GM13976 (cell line): ENCODE data around the gene PCDH10.

ENCODE experiments used
- DNase-seq: peaks from one replicate; pipeline ENCODE4 v3.0.0; 2012; ENCODE audit warnings: low spot score
- in situ Hi-C: fragments of 300-500 bp; cut with MboI; formaldehyde crosslinking; loops from one replicate; pipeline ENCODE4 v1.12.0; 2022; ENCODE audit warnings: low sequenced_read_pairs, mixed read lengths, inconsistent platforms; ENCODE audit not compliant: unreplicated experiment
- TF ChIP-seq, protein P1 (sequence below): IDR thresholded peaks from 2 replicates; pipeline ENCODE4 v1.5.1; 2012; ENCODE audit warnings: borderline replicate concordance, mild to moderate bottlenecking; ENCODE audit not compliant: insufficient read depth; ENCODE audit errors: extremely low read depth, missing control alignments, control extremely low read depth

The PCDH10 gene

DNA sequence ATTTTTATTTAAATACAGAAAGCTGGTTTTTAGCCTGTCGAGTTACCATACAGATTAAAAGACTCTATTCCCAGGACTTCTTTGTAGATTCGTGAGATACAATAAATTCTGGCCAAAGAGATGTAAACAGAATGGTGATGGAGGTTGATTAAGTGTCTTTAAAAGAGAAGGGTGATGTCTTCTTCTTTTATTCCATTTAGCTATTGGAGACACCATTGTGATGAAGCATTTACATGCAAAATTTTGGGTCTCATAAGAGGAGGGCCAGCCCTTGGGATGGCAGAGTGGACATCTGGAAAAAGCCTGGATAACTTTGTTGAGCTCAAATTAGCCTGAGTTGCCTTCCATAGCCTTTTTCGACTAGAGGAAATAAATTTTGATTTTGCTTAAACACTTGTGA lies 21.6 kb upstream of the PCDH10 start:
- no peak for DNase-seq
- in situ Hi-C loops, result no loop called here

GRCh38 chr4:133129237-133129636 lies 19.9 kb upstream of the PCDH10 start:
- DNase-seq, result no peak
- TF ChIP-seq, protein P1, sequence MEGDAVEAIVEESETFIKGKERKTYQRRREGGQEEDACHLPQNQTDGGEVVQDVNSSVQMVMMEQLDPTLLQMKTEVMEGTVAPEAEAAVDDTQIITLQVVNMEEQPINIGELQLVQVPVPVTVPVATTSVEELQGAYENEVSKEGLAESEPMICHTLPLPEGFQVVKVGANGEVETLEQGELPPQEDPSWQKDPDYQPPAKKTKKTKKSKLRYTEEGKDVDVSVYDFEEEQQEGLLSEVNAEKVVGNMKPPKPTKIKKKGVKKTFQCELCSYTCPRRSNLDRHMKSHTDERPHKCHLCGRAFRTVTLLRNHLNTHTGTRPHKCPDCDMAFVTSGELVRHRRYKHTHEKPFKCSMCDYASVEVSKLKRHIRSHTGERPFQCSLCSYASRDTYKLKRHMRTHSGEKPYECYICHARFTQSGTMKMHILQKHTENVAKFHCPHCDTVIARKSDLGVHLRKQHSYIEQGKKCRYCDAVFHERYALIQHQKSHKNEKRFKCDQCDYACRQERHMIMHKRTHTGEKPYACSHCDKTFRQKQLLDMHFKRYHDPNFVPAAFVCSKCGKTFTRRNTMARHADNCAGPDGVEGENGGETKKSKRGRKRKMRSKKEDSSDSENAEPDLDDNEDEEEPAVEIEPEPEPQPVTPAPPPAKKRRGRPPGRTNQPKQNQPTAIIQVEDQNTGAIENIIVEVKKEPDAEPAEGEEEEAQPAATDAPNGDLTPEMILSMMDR, result no peak
- in situ Hi-C loops, result no loop called here

More for the DNA sequence above, 21.6 kb upstream of the PCDH10 start:
- TF ChIP-seq, protein P1, result no peak

DNA sequence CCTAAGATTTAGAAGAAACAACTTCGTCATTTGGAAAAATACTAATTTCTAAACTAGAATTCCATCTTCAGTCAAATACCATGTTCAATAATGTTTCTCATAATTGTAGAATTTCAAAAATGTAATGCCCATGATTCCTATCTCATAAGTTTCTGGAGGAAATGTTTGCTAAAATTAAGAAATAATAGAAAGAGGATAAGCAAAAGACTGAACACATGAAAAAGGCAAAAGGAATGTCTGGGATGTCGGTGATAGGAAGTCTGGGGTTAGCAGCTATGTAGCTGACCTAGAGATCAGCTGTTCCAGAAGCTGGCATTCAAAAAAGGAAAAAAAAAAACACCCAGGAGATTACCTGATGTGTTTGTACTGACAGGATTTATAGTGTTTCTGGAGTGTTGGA lies 18.9 kb upstream of the PCDH10 start:
- no peak for DNase-seq
- TF ChIP-seq, protein P1, result no peak
- in situ Hi-C loops, result no loop called here

DNA sequence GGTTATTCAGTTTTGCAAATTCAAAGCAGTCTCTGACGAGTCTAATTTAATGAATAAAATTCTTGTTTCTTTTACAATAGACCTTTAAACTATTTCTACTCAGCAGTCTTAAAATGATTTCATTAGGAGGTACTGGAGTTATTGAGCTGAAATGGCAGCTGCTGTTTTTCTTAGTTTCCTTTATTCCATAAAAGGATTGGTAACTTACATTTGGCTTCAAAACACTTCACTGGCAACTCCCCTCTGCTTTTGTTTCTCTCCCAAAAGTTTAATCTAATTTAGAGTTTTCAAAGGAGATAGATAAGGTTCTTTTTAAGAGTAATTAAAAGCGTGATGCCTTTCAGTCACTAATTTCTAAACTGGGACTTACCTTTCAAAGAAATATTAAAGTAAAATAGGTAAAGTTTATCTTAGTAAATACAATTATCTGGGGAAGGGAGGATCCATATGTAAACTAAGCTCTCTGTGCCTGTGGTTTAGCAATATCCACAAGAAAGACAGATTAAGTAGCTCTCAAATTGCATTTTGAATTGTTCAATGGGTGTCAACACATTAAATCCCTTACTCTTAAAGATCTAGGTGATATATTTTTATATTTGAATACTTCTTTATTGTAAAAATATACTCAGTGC lies 17.1 kb upstream of the PCDH10 start:
- in situ Hi-C loops, result no loop called here
- no peak for DNase-seq
- TF ChIP-seq, protein P1, result no peak

DNA sequence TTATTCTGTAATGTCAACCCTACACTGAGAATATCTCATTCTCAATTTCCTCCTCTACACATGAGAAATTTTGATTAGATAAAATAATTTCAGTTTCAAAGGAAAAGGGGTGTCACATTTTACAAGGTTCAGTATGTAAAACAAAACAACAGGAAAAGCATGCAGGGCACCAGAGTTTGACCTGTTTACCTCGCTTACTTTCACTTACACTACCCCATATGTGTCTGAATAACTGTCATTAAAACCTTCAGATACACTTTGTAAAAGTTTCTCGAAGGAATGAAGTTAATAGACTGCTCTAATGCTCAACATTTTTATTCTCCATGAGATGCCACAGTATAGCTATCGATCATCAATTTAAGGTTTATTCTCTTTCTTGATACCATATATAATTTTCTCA lies 12.3 kb upstream of the PCDH10 start:
- TF ChIP-seq, protein P1, result no peak
- DNase-seq, result no peak
- in situ Hi-C loops, result no loop called here

GRCh38 chr4:133137571-133137970 lies 11.5 kb upstream of the PCDH10 start:
- in situ Hi-C loops, result no loop called here

More at GRCh38 chr4:133137571-133137970, 11.5 kb upstream of the PCDH10 start:
- no peak for DNase-seq
- TF ChIP-seq, protein P1, result no peak
